Activated T-cell treated with anti-CD3 and anti-CD28 coated beads, Interleukin-2, amount 50 U/mL, for 72 hours (primary cell): ENCODE data around the gene NELFB. TPM values are rescaled to one million over a fixed set of nuclear protein-coding genes. Genes with fewer than 3 reads are reported as not detected.

Experiments used
- ATAC-seq, 2 donors: fragments of 150-1000 bp; cut with Tn5 transposase; replicated peaks in 1 of 2; 2 replicates each; pipeline ENCODE4 v1.10.0; 2021; ENCODE audit warnings: moderate library complexity in 2 of 2, mild to moderate bottlenecking in 1 of 2
- DNase-seq, 2 donors: peaks; one replicate each; pipeline ENCODE4 v3.0.0; 2021 to 2022; ENCODE audit warnings: mixed read lengths in 1 of 2
- H3K27ac Mint-ChIP-seq: one replicate; pipeline ENCODE4 v1.8.0; 2022; ENCODE audit warnings: mild to moderate bottlenecking, moderate library complexity, mixed read lengths
- H3K27me3 Mint-ChIP-seq: one replicate; pipeline ENCODE4 v1.8.0; 2022; ENCODE audit warnings: low read depth, mixed read lengths
- H3K36me3 Mint-ChIP-seq, 2 donors: one replicate each; pipeline ENCODE4 v1.8.0; 2022; ENCODE audit warnings: mixed read lengths in 2 of 2, mild to moderate bottlenecking in 1 of 2; ENCODE audit not compliant: insufficient read depth in 2 of 2
- H3K4me1 Mint-ChIP-seq: one replicate; pipeline ENCODE4 v1.8.0; 2022; ENCODE audit warnings: low read depth, mixed read lengths
- H3K4me3 Mint-ChIP-seq, 2 donors: one replicate each; pipeline ENCODE4 v1.8.0; 2022; ENCODE audit warnings: mild to moderate bottlenecking in 2 of 2, mixed read lengths in 2 of 2, moderate library complexity in 2 of 2
- H3K9me3 Mint-ChIP-seq, 2 donors: one replicate each; pipeline ENCODE4 v1.8.0; 2022; ENCODE audit warnings: mixed read lengths in 2 of 2
- total RNA-seq, 2 donors: library from RNA; stranded (reverse); gene quantifications; one replicate each; pipeline ENCODE4 v1.2.3, GENCODE V29; 2022

The NELFB gene
- total RNA-seq, 2 donors from 2014 or later, result 53.1 to 56.6 TPM

GRCh38 chr9:137219757-137220316 lies 35.3 kb upstream of the NELFB start:
- no peaks in the 10 kb centered on the region for H3K27me3 Mint-ChIP-seq
- no peak overlapping the region for H3K27ac Mint-ChIP-seq
- peaks cover 0 to 2% of the 10 kb centered on the region in 2 donors for H3K36me3 Mint-ChIP-seq
- ATAC-seq (no peak), DNase-seq (no peak)
- H3K9me3 Mint-ChIP-seq, result no peaks in the 10 kb centered on the region
- H3K4me3 Mint-ChIP-seq, result peak overlapping the region in 1 of 2 donors; percentile 52
- peaks cover 5% of the 10 kb centered on the region for H3K4me1 Mint-ChIP-seq

- Mint-ChIP-seq H3K4me1 (peaks cover 5% of the 10 kb centered on the region), H3K9me3 (no peaks in the 10 kb centered on the region), H3K4me3 (peak overlapping the region; percentile 33 to 54), H3K27ac (no peak overlapping the region), H3K36me3 (peaks cover 0 to under 1% of the 10 kb centered on the region in 2 donors), H3K27me3 (no peaks in the 10 kb centered on the region)
- ATAC-seq (no peak), DNase-seq (no peak)
These were observed 34.6 kb upstream of the NELFB start for GRCh38 chr9:137220317-137221094.

GRCh38 chr9:137221095-137221505 lies 34.0 kb upstream of the NELFB start:
- ATAC-seq (no peak), DNase-seq (no peak)
- no peak overlapping the region for H3K27ac Mint-ChIP-seq
- no peaks in the 10 kb centered on the region for H3K36me3 Mint-ChIP-seq
- peaks cover 5% of the 10 kb centered on the region for H3K4me1 Mint-ChIP-seq
- H3K9me3 Mint-ChIP-seq, result no peaks in the 10 kb centered on the region
- H3K27me3 Mint-ChIP-seq, result no peaks in the 10 kb centered on the region
- peak overlapping the region; percentile 33 to 54 for H3K4me3 Mint-ChIP-seq

GRCh38 chr9:137221506-137222111 lies 33.5 kb upstream of the NELFB start:
- DNase-seq (peak in 1 of 2 donors; percentile 29), ATAC-seq (no peak)
- Mint-ChIP-seq H3K4me1 (peaks cover 5% of the 10 kb centered on the region), H3K9me3 (no peaks in the 10 kb centered on the region), H3K27ac (no peak overlapping the region), H3K4me3 (peak overlapping the region in 1 of 2 donors; percentile 22), H3K27me3 (no peaks in the 10 kb centered on the region), H3K36me3 (no peaks in the 10 kb centered on the region)

GRCh38 chr9:137222190-137223077 lies 32.7 kb upstream of the NELFB start, which contains the start of gene RNF208:
TSS of gene RNF208 (minus strand) at chr9:137222240. CDS start at chr9:137221212, 1,028 bp downstream.
- peaks cover 6% of the 10 kb centered on the region for H3K4me1 Mint-ChIP-seq
- peak within 1 kb of the TSS; percentile 70 for H3K27ac Mint-ChIP-seq
- DNase-seq, result peak in 1 of 2 donors; percentile 32
- no peaks in the 10 kb centered on the region for H3K36me3 Mint-ChIP-seq
- ATAC-seq, result no peak
- H3K9me3 Mint-ChIP-seq, result no peaks in the 10 kb centered on the region
- peaks cover 2% of the 10 kb centered on the region for H3K27me3 Mint-ChIP-seq
- peak within 1 kb of the TSS; percentile 88 to 89 for H3K4me3 Mint-ChIP-seq

- ATAC-seq, result peak; percentile 86 to 88
- DNase-seq, result peak; percentile 98 to 99
- no peaks in the 10 kb centered on the region for H3K36me3 Mint-ChIP-seq
- H3K27me3 Mint-ChIP-seq, result peaks cover 6% of the 10 kb centered on the region
- H3K27ac Mint-ChIP-seq, result peak overlapping the region; percentile 70
- no peaks in the 10 kb centered on the region for H3K9me3 Mint-ChIP-seq
- H3K4me3 Mint-ChIP-seq, result peak overlapping the region; percentile 88 to 89
- peaks cover 10% of the 10 kb centered on the region for H3K4me1 Mint-ChIP-seq
These were observed 31.8 kb upstream of the NELFB start for GRCh38 chr9:137223078-137223970.

- Mint-ChIP-seq H3K9me3 (no peaks in the 10 kb centered on the region), H3K27ac (no peak within 1 kb of the TSS), H3K36me3 (no peaks in the 10 kb centered on the region), H3K4me3 (peak within 1 kb of the TSS; percentile 88 to 89), H3K4me1 (peaks cover 10% of the 10 kb centered on the region), H3K27me3 (peaks cover 6% of the 10 kb centered on the region)
- ATAC-seq, result peak in 1 of 2 donors; percentile 20
- peak; percentile 48 to 50 for DNase-seq
These were observed 30.1 kb upstream of the NELFB start, which contains the start of gene CYSRT1 for GRCh38 chr9:137224830-137225694. TSS of gene CYSRT1 (plus strand) at chr9:137225174. CDS start at chr9:137225622, 448 bp downstream.

GRCh38 chr9:137225699-137226331 lies 29.3 kb upstream of the NELFB start:
- Mint-ChIP-seq H3K36me3 (no peaks in the 10 kb centered on the region), H3K4me3 (no peak overlapping the region), H3K4me1 (peaks cover 10% of the 10 kb centered on the region), H3K9me3 (no peaks in the 10 kb centered on the region), H3K27me3 (peaks cover 6% of the 10 kb centered on the region), H3K27ac (no peak overlapping the region)
- no peak for ATAC-seq
- DNase-seq, result no peak

- no peak overlapping the region for H3K4me3 Mint-ChIP-seq
- H3K4me1 Mint-ChIP-seq, result peaks cover 10% of the 10 kb centered on the region
- DNase-seq (no peak), ATAC-seq (no peak)
- H3K9me3 Mint-ChIP-seq, result no peaks in the 10 kb centered on the region
- peaks cover 6% of the 10 kb centered on the region for H3K27me3 Mint-ChIP-seq
- H3K36me3 Mint-ChIP-seq, result no peaks in the 10 kb centered on the region
- H3K27ac Mint-ChIP-seq, result no peak overlapping the region
These were observed 28.6 kb upstream of the NELFB start for GRCh38 chr9:137226338-137227053.

GRCh38 chr9:137227054-137227852 lies 27.9 kb upstream of the NELFB start, which contains the start of gene RNF224:
TSS of gene RNF224 (plus strand) at chr9:137227502. CDS start at chr9:137228336, 834 bp downstream.
- Mint-ChIP-seq H3K36me3 (no peaks in the 10 kb centered on the region), H3K27ac (no peak within 1 kb of the TSS), H3K4me1 (peaks cover 10% of the 10 kb centered on the region), H3K9me3 (no peaks in the 10 kb centered on the region), H3K4me3 (no peak within 1 kb of the TSS), H3K27me3 (peaks cover 6% of the 10 kb centered on the region)
- peak; percentile 88 to 89 for DNase-seq
- ATAC-seq, result peak; percentile 48 to 53
